ENCODE measurements around the gene RGS10.
"Not testable (repeated sequence)": the region's sequence is repeated elsewhere in the genome, so short reads cannot be mapped to it uniquely, and the experiment has no call there.

Gene RGS10

DNA sequence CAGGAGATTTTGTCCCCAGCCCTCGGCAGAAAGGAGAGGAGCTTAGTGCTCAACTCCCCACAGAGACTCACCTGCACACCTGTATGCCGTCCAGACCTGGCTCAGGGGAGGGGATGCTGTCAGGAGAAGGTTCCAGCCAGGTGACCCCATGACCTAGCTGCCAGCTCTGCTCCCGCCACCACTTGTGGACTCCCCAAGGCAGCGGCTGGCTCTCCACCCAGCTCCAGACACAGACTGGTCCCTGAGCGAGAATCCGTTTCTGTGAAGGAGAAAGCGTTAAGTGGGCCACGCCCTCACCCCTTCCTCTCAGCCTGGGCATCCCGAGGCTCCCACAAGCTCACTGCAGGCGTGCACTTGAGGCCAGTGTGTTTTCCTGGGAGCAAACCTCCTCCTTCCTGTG lies 76.4 kb downstream of the RGS10 start:
- no peak overlapping the region for H3K9ac ChIP-seq (ENCODE audit: low read length)
- no peak for DNase-seq
- no peak overlapping the region for H3K4me2 ChIP-seq (ENCODE audit: low read depth, low read length)
- H3F3A ChIP-seq (ENCODE audit: insufficient read depth, low read length): no peaks in the 10 kb centered on the region
- no peaks in the 10 kb centered on the region for H3K79me2 ChIP-seq (ENCODE audit: low read length)
- no peaks in the 10 kb centered on the region for H3K27me3 ChIP-seq (replicated peaks; ENCODE audit: insufficient read depth, low read length)
- TF ChIP-seq EZH2 (optimal IDR thresholded peaks at IDR 0.05; ENCODE audit: low read depth, low read length) (no peak), EZH2phosphoT487 (IDR thresholded peaks at IDR 0.05; ENCODE audit: low read length) (no peak)
- TF ChIP-seq, protein P1, sequence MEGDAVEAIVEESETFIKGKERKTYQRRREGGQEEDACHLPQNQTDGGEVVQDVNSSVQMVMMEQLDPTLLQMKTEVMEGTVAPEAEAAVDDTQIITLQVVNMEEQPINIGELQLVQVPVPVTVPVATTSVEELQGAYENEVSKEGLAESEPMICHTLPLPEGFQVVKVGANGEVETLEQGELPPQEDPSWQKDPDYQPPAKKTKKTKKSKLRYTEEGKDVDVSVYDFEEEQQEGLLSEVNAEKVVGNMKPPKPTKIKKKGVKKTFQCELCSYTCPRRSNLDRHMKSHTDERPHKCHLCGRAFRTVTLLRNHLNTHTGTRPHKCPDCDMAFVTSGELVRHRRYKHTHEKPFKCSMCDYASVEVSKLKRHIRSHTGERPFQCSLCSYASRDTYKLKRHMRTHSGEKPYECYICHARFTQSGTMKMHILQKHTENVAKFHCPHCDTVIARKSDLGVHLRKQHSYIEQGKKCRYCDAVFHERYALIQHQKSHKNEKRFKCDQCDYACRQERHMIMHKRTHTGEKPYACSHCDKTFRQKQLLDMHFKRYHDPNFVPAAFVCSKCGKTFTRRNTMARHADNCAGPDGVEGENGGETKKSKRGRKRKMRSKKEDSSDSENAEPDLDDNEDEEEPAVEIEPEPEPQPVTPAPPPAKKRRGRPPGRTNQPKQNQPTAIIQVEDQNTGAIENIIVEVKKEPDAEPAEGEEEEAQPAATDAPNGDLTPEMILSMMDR (IDR thresholded peaks at IDR 0.05; ENCODE audit: low read length): no peak
- no peaks in the 10 kb centered on the region for H4K20me1 ChIP-seq (ENCODE audit: insufficient read depth, low read length)
- H3K27ac ChIP-seq (ENCODE audit: low read length): no peak overlapping the region
- H3K9me3 ChIP-seq (replicated peaks; ENCODE audit: insufficient read depth, low read length): no peaks in the 10 kb centered on the region
- no peak overlapping the region for H2AFZ ChIP-seq (ENCODE audit: low read length)
- H3K4me3 ChIP-seq (ENCODE audit: low read length): no peak overlapping the region
- H3K4me1 ChIP-seq (ENCODE audit: low read length): no peaks in the 10 kb centered on the region
- no peaks in the 10 kb centered on the region for H3K36me3 ChIP-seq (replicated peaks; ENCODE audit: insufficient read depth, low read length)
- no peaks in the 10 kb centered on the region for H3K9me2 ChIP-seq (replicated peaks; ENCODE audit: insufficient read depth, low read length)

DNA sequence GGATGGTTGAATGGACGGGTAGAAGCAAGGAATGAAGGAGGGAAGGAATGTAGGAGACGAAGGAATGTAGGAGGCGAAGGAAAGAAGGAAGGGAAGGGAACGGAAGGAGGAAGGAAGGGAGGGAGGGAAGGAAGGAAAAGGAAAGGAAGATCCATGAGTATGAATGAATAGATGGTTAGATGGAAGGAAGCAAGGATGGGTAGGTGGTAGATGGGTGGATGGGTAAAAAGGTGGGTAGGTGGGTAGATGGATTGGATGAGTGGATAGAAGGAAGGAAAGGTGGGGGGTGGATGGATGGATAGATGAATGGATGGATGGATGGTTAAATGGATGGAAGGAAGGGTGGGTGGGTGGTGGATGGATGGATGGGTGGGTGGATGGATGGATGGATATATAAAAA lies 77.4 kb downstream of the RGS10 start:
- Histone ChIP-seq H3K9me3 (replicated peaks; ENCODE audit: insufficient read depth, low read length) (no peaks in the 10 kb centered on the region), H3K27me3 (replicated peaks; ENCODE audit: insufficient read depth, low read length) (no peaks in the 10 kb centered on the region), H3K36me3 (replicated peaks; ENCODE audit: insufficient read depth, low read length) (no peaks in the 10 kb centered on the region), H3K79me2 (ENCODE audit: low read length) (no peaks in the 10 kb centered on the region), H3K9me2 (replicated peaks; ENCODE audit: insufficient read depth, low read length) (no peaks in the 10 kb centered on the region), H4K20me1 (ENCODE audit: insufficient read depth, low read length) (no peaks in the 10 kb centered on the region), H3K4me2 (ENCODE audit: low read depth, low read length) (no peak overlapping the region), H3K27ac (ENCODE audit: low read length) (no peak overlapping the region), H3K4me1 (ENCODE audit: low read length) (no peaks in the 10 kb centered on the region), H3K4me3 (ENCODE audit: low read length) (no peak overlapping the region), H3K9ac (ENCODE audit: low read length) (no peak overlapping the region), H3F3A (ENCODE audit: insufficient read depth, low read length) (no peaks in the 10 kb centered on the region), H2AFZ (ENCODE audit: low read length) (no peak overlapping the region)
- no peak for DNase-seq
- no peak for TF ChIP-seq EZH2phosphoT487 (IDR thresholded peaks at IDR 0.05; ENCODE audit: low read length)
- no peak for TF ChIP-seq EZH2 (optimal IDR thresholded peaks at IDR 0.05; ENCODE audit: low read depth, low read length)
- TF ChIP-seq, protein P1 (IDR thresholded peaks at IDR 0.05; ENCODE audit: low read length): no peak

DNA sequence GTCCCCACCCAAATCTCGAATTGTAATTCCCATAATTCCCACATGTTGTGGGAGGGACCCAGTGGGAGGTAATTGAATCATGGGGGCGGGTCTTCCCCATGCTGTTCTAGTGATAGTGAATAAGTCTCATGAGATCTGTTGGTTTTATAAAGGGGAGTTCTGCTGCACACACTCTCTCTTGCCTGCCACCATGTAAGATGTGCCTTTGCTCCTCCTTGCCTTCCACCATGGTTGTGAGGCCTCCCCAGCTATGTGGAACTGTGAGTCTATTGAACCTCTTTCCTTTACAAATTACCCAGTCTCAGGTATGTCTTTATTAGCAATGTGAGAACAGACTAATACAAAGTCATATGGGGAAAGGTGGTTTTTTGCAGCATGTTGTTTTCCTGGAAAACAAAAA lies 79.3 kb downstream of the RGS10 start:
- not testable (repeated sequence) for H3K4me1 ChIP-seq (ENCODE audit: low read length); H3K27me3 ChIP-seq (replicated peaks; ENCODE audit: insufficient read depth, low read length); H3K36me3 ChIP-seq (replicated peaks; ENCODE audit: insufficient read depth, low read length); H3K4me3 ChIP-seq (ENCODE audit: low read length); H3K9ac ChIP-seq (ENCODE audit: low read length); H3K9me2 ChIP-seq (replicated peaks; ENCODE audit: insufficient read depth, low read length); DNase-seq; H4K20me1 ChIP-seq (ENCODE audit: insufficient read depth, low read length); H3K27ac ChIP-seq (ENCODE audit: low read length); H3K79me2 ChIP-seq (ENCODE audit: low read length); H2AFZ ChIP-seq (ENCODE audit: low read length); H3K9me3 ChIP-seq (replicated peaks; ENCODE audit: insufficient read depth, low read length); H3K4me2 ChIP-seq (ENCODE audit: low read depth, low read length); H3F3A ChIP-seq (ENCODE audit: insufficient read depth, low read length)

DNA sequence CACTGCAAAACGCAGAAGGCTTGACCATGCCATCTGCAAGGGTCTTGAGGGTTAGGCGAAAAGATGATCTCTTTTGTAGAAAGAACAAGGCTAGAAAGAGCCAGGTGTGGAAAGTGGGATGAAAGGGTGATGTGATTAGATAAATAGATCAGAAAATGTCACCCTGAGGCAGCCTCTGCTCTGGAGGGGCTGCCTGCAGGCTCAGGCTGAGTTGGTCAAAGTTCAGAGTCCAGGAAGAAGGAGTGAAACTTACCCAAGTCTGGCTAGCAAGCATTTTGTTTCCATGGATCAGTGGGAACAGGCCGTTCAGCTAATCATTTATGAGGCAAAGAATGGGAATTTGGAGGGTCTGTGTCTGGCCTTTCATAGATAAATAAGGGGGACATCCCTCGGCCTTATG lies 79.7 kb downstream of the RGS10 start:
- Histone ChIP-seq H3K9me2 (replicated peaks; ENCODE audit: insufficient read depth, low read length) (no peaks in the 10 kb centered on the region), H3K27ac (ENCODE audit: low read length) (no peak overlapping the region), H3K9ac (ENCODE audit: low read length) (no peak overlapping the region), H3K9me3 (replicated peaks; ENCODE audit: insufficient read depth, low read length) (no peaks in the 10 kb centered on the region), H3K27me3 (replicated peaks; ENCODE audit: insufficient read depth, low read length) (no peaks in the 10 kb centered on the region), H3K79me2 (ENCODE audit: low read length) (no peaks in the 10 kb centered on the region), H3K4me3 (ENCODE audit: low read length) (no peak overlapping the region), H3K36me3 (replicated peaks; ENCODE audit: insufficient read depth, low read length) (no peaks in the 10 kb centered on the region), H2AFZ (ENCODE audit: low read length) (no peak overlapping the region), H3K4me2 (ENCODE audit: low read depth, low read length) (no peak overlapping the region), H3K4me1 (ENCODE audit: low read length) (no peaks in the 10 kb centered on the region), H4K20me1 (ENCODE audit: insufficient read depth, low read length) (no peaks in the 10 kb centered on the region), H3F3A (ENCODE audit: insufficient read depth, low read length) (no peaks in the 10 kb centered on the region)
- DNase-seq: no peak
- TF ChIP-seq EZH2phosphoT487 (IDR thresholded peaks at IDR 0.05; ENCODE audit: low read length) (no peak), EZH2 (optimal IDR thresholded peaks at IDR 0.05; ENCODE audit: low read depth, low read length) (no peak)
- TF ChIP-seq, protein P1 (IDR thresholded peaks at IDR 0.05; ENCODE audit: low read length): no peak

Data from MM.1S (cell line).